GM18508 (cell line): ENCODE measurements around the gene ENTPD1.
A peak's percentile ranks its signal among the peaks of the same experiment; 100 is the strongest.
"Not testable (repeated sequence)": the region's sequence is repeated elsewhere in the genome, so short reads cannot be mapped to it uniquely, and the experiment has no call there.

Experiments used
- ATAC-seq: cut with Tn5 transposase; IDR thresholded peaks from one replicate; pipeline ENCODE4 v1.9.1; 2021; ENCODE audit warnings: moderate number of reproducible peaks; ENCODE audit not compliant: insufficient read depth, unreplicated experiment

The ENTPD1 gene

GRCh38 chr10:95756809-95757684 lies 1.1 kb downstream of the ENTPD1 start:
- ATAC-seq: no peak

GRCh38 chr10:95758351-95759025 lies 2.5 kb downstream of the ENTPD1 start:
- peak; percentile 45 for ATAC-seq

GRCh38 chr10:95759233-95759826 lies 3.4 kb downstream of the ENTPD1 start:
- no peak for ATAC-seq

- ATAC-seq: no peak
These were observed 6.1 kb downstream of the ENTPD1 start for GRCh38 chr10:95761939-95762492.

- ATAC-seq: peak; percentile 60
These were observed 12.1 kb downstream of the ENTPD1 start for GRCh38 chr10:95767884-95768556.

GRCh38 chr10:95770084-95770720 lies 14.2 kb downstream of the ENTPD1 start:
- ATAC-seq: no peak

GRCh38 chr10:95773454-95773853 lies 17.5 kb downstream of the ENTPD1 start:
- not testable (repeated sequence) for ATAC-seq

GRCh38 chr10:95777638-95778037 lies 21.7 kb downstream of the ENTPD1 start:
- not testable (repeated sequence) for ATAC-seq

- no peak for ATAC-seq
These were observed 26.4 kb downstream of the ENTPD1 start for GRCh38 chr10:95782318-95782717.

GRCh38 chr10:95783741-95784140 lies 27.8 kb downstream of the ENTPD1 start:
- ATAC-seq: peak; percentile 25

GRCh38 chr10:95784279-95784913 lies 28.4 kb downstream of the ENTPD1 start:
- no peak for ATAC-seq

- no peak for ATAC-seq
These were observed 29.4 kb downstream of the ENTPD1 start for GRCh38 chr10:95785317-95785716.

GRCh38 chr10:95785942-95786669 lies 30.1 kb downstream of the ENTPD1 start:
- no peak for ATAC-seq

- ATAC-seq: no peak
These were observed 31.5 kb downstream of the ENTPD1 start for GRCh38 chr10:95787447-95787846.

- no peak for ATAC-seq
These were observed 32.9 kb downstream of the ENTPD1 start for GRCh38 chr10:95788830-95789229.

- no peak for ATAC-seq
These were observed 33.9 kb downstream of the ENTPD1 start for GRCh38 chr10:95789902-95790301.

- peak; percentile 38 for ATAC-seq
These were observed 35.0 kb downstream of the ENTPD1 start for GRCh38 chr10:95790982-95791381.

- ATAC-seq: no peak
These were observed 35.5 kb downstream of the ENTPD1 start for GRCh38 chr10:95791425-95791979.
